Prostate gland (tissue), 2 donors: ENCODE data around the gene TRDMT1.

ENCODE experiments used
- POLR2A ChIP-seq: fragments of 450-650 bp; IDR thresholded peaks from one replicate; pipeline ENCODE4 v1.6.1; 2016; ENCODE audit warnings: antibody characterized with exemption, mild to moderate bottlenecking
- TF ChIP-seq, protein P1 (sequence below), 4 experiments: fragments of 200-600 bp in 2 of 4; fragments of 450-650 bp in 2 of 4; sonication (generic) in 2 of 4; IDR thresholded peaks; 1 replicate in 3 of 4; 2 replicates in 1 of 4; pipeline ENCODE4 v1.5.1; 2016 to 2019; ENCODE audit warnings: antibody characterized with exemption in 4 of 4, mild to moderate bottlenecking in 2 of 4, moderate library complexity in 2 of 4

DNA sequence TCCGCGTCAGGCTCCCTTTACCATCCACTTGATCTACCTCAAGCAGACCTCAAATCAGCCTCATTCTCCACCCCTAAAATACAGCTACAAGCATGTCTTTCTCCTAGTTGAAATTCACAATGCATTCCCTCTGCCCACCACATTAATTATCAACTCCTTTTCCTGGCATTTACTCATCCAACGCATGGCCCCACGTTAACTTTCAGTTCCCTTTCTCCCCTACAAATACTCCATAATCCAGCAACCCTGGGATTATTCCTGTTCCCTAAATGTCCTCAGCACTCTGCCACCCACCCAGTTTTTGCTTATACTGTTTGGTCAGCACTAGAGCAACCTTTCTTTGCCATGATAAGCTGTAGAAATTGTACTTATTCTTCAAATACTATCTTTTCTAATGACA lies 20.9 kb upstream of the TRDMT1 start:
- TF ChIP-seq, protein P1, sequence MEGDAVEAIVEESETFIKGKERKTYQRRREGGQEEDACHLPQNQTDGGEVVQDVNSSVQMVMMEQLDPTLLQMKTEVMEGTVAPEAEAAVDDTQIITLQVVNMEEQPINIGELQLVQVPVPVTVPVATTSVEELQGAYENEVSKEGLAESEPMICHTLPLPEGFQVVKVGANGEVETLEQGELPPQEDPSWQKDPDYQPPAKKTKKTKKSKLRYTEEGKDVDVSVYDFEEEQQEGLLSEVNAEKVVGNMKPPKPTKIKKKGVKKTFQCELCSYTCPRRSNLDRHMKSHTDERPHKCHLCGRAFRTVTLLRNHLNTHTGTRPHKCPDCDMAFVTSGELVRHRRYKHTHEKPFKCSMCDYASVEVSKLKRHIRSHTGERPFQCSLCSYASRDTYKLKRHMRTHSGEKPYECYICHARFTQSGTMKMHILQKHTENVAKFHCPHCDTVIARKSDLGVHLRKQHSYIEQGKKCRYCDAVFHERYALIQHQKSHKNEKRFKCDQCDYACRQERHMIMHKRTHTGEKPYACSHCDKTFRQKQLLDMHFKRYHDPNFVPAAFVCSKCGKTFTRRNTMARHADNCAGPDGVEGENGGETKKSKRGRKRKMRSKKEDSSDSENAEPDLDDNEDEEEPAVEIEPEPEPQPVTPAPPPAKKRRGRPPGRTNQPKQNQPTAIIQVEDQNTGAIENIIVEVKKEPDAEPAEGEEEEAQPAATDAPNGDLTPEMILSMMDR (IDR thresholded peaks at IDR 0.05) = no peak
- TF ChIP-seq POLR2A = no peak
